ENCODE measurements around the gene SETX.

- no peak for TF ChIP-seq CTCF (conservative IDR thresholded peaks at IDR 0.05; ENCODE audit: low read depth, low read length)
- no peak for TF ChIP-seq EZH2 (IDR thresholded peaks at IDR 0.05; ENCODE audit: low read length, unreplicated experiment)
- TF ChIP-seq EZH2phosphoT487 (IDR thresholded peaks at IDR 0.05; ENCODE audit: borderline replicate concordance, low read length) = no peak
Observed at GRCh38 chr9:132235125-132235524, 119.7 kb downstream of the SETX start.
